Activated naive CD4-positive, alpha-beta T cell treated with anti-CD3 and anti-CD28 coated beads, Interleukin-2, amount 50 U/mL, for 72 hours (primary cell): Measurements from ENCODE around the gene GORASP1. TPM values are rescaled to one million over a fixed set of nuclear protein-coding genes. Genes with fewer than 3 reads are reported as not detected.

Source experiments
- ATAC-seq, 2 donors: fragments of 150-1000 bp; cut with Tn5 transposase; 2 replicates each; pipeline ENCODE4 v1.10.0; 2021; ENCODE audit warnings: mild to moderate bottlenecking in 2 of 2, moderate library complexity in 2 of 2
- DNase-seq, 2 donors: peaks; one replicate each; pipeline ENCODE4 v3.0.0; 2021 to 2022; ENCODE audit warnings: low spot score in 2 of 2
- H3K27ac Mint-ChIP-seq, 2 donors: one replicate each; pipeline ENCODE4 v1.8.0; 2022; ENCODE audit warnings: mild to moderate bottlenecking in 2 of 2, mixed read lengths in 2 of 2
- H3K36me3 Mint-ChIP-seq, 2 donors: one replicate each; pipeline ENCODE4 v1.8.0; 2022; ENCODE audit warnings: mixed read lengths in 2 of 2
- H3K9me3 Mint-ChIP-seq, 2 donors: one replicate each; pipeline ENCODE4 v1.8.0; 2022; ENCODE audit warnings: mixed read lengths in 2 of 2
- total RNA-seq, 2 donors: library from RNA; stranded (reverse); gene quantifications; one replicate each; pipeline ENCODE4 v1.2.3, GENCODE V29; 2022

The GORASP1 gene
- total RNA-seq, 2 donors from 2014 or later: 19.0 to 22.7 TPM

- ATAC-seq (no peak), DNase-seq (peak in 1 of 2 donors; percentile 30)
- Mint-ChIP-seq H3K27ac (no peak overlapping the region), H3K36me3 (no peaks in the 10 kb centered on the region), H3K9me3 (no peaks in the 10 kb centered on the region)
Measured at GRCh38 chr3:39113291-39113690, 5.9 kb upstream of the GORASP1 start.

GRCh38 chr3:39112535-39112934 lies 5.1 kb upstream of the GORASP1 start:
- peaks cover 0 to 4% of the 10 kb centered on the region in 2 donors for H3K36me3 Mint-ChIP-seq
- no peak overlapping the region for H3K27ac Mint-ChIP-seq
- no peak for ATAC-seq
- no peaks in the 10 kb centered on the region for H3K9me3 Mint-ChIP-seq
- DNase-seq: no peak

GRCh38 chr3:39112113-39112512 lies 4.7 kb upstream of the GORASP1 start:
- H3K27ac Mint-ChIP-seq: no peak overlapping the region
- no peaks in the 10 kb centered on the region for H3K9me3 Mint-ChIP-seq
- peaks cover 0 to 5% of the 10 kb centered on the region in 2 donors for H3K36me3 Mint-ChIP-seq
- DNase-seq: peak in 1 of 2 donors; percentile 38
- ATAC-seq: no peak

- ATAC-seq (no peak), DNase-seq (peak in 1 of 2 donors; percentile 4)
- Mint-ChIP-seq H3K36me3 (peaks cover 0 to 5% of the 10 kb centered on the region in 2 donors), H3K27ac (no peak overlapping the region), H3K9me3 (no peaks in the 10 kb centered on the region)
Measured at GRCh38 chr3:39110041-39110639, 2.7 kb upstream of the GORASP1 start.

GRCh38 chr3:39109086-39109485 lies 1.7 kb upstream of the GORASP1 start:
- peak in 1 of 2 donors; percentile 7 for DNase-seq
- Mint-ChIP-seq H3K36me3 (peaks cover 0 to 5% of the 10 kb centered on the region in 2 donors), H3K27ac (no peak overlapping the region), H3K9me3 (no peaks in the 10 kb centered on the region)
- ATAC-seq: no peak

- peak overlapping the region; percentile 86 to 93 for H3K27ac Mint-ChIP-seq
- no peaks in the 10 kb centered on the region for H3K9me3 Mint-ChIP-seq
- peak in 1 of 2 donors; percentile 38 for DNase-seq
- peaks cover 0 to 5% of the 10 kb centered on the region in 2 donors for H3K36me3 Mint-ChIP-seq
- ATAC-seq: peak; percentile 50 to 59
Measured at GRCh38 chr3:39108200-39108710, 828 bp upstream of the GORASP1 start.

- peak in 1 of 2 donors; percentile 70 for DNase-seq
- peak overlapping the region; percentile 53 to 67 for H3K27ac Mint-ChIP-seq
- peak; percentile 11 to 34 for ATAC-seq
- H3K9me3 Mint-ChIP-seq: no peaks in the 10 kb centered on the region
- peaks cover 0 to 5% of the 10 kb centered on the region in 2 donors for H3K36me3 Mint-ChIP-seq
Measured at GRCh38 chr3:39106851-39107387, 508 bp downstream of the GORASP1 start.

GRCh38 chr3:39106281-39106811 lies 1.1 kb downstream of the GORASP1 start:
- H3K9me3 Mint-ChIP-seq: no peaks in the 10 kb centered on the region

GRCh38 chr3:39105687-39106063 lies 1.8 kb downstream of the GORASP1 start:
- Mint-ChIP-seq H3K36me3 (peaks cover 0 to 5% of the 10 kb centered on the region in 2 donors), H3K27ac (peak overlapping the region in 1 of 2 donors; percentile 67), H3K9me3 (no peaks in the 10 kb centered on the region)
- DNase-seq (no peak), ATAC-seq (no peak)

More at GRCh38 chr3:39106281-39106811, 1.1 kb downstream of the GORASP1 start:
- Mint-ChIP-seq H3K36me3 (peaks cover 0 to 5% of the 10 kb centered on the region in 2 donors), H3K27ac (peak overlapping the region; percentile 53 to 67)
- ATAC-seq (no peak), DNase-seq (peak in 1 of 2 donors; percentile 41)

- Mint-ChIP-seq H3K9me3 (no peaks in the 10 kb centered on the region), H3K36me3 (peaks cover 0 to 5% of the 10 kb centered on the region in 2 donors), H3K27ac (peak overlapping the region in 1 of 2 donors; percentile 11)
- no peak for ATAC-seq
- DNase-seq: peak in 1 of 2 donors; percentile 46
Measured at GRCh38 chr3:39104961-39105686, 2.3 kb downstream of the GORASP1 start.

GRCh38 chr3:39103791-39104552 lies 3.5 kb downstream of the GORASP1 start:
- H3K36me3 Mint-ChIP-seq: peaks cover 0 to 5% of the 10 kb centered on the region in 2 donors
- DNase-seq (no peak), ATAC-seq (no peak)
- H3K9me3 Mint-ChIP-seq: no peaks in the 10 kb centered on the region
- H3K27ac Mint-ChIP-seq: peak overlapping the region in 1 of 2 donors; percentile 9

- ATAC-seq: no peak
- Mint-ChIP-seq H3K9me3 (no peaks in the 10 kb centered on the region), H3K27ac (peak overlapping the region in 1 of 2 donors; percentile 28), H3K36me3 (peaks cover 0 to 5% of the 10 kb centered on the region in 2 donors)
- DNase-seq: no peak
Measured at GRCh38 chr3:39103324-39103693, 4.1 kb downstream of the GORASP1 start.

- H3K36me3 Mint-ChIP-seq: peaks cover 0 to 3% of the 10 kb centered on the region in 2 donors
- ATAC-seq (no peak), DNase-seq (no peak)
- H3K27ac Mint-ChIP-seq: peak overlapping the region; percentile 10 to 28
- no peaks in the 10 kb centered on the region for H3K9me3 Mint-ChIP-seq
Measured at GRCh38 chr3:39102504-39103323, 4.7 kb downstream of the GORASP1 start.

GRCh38 chr3:39101022-39101689 lies 6.3 kb downstream of the GORASP1 start:
- DNase-seq (peak in 1 of 2 donors; percentile 54), ATAC-seq (peak; percentile 75 to 76)
- no peaks in the 10 kb centered on the region for H3K9me3 Mint-ChIP-seq
- H3K27ac Mint-ChIP-seq: peak overlapping the region; percentile 36 to 73
- H3K36me3 Mint-ChIP-seq: no peaks in the 10 kb centered on the region

GRCh38 chr3:39100500-39100886 lies 6.9 kb downstream of the GORASP1 start:
- ATAC-seq (no peak), DNase-seq (no peak)
- no peaks in the 10 kb centered on the region for H3K9me3 Mint-ChIP-seq
- no peaks in the 10 kb centered on the region for H3K36me3 Mint-ChIP-seq
- peak overlapping the region; percentile 73 to 74 for H3K27ac Mint-ChIP-seq
